ENCODE data around the gene NAV3.

Gene NAV3

GRCh38 chr12:77845831-77846230 lies 15.1 kb downstream of the NAV3 start:
- DNase-seq: no peak

GRCh38 chr12:77847060-77847541 lies 16.4 kb downstream of the NAV3 start:
- peak; percentile 42 for DNase-seq

- DNase-seq: peak; percentile 18
Observed at GRCh38 chr12:77847680-77848431, 17.2 kb downstream of the NAV3 start.

GRCh38 chr12:77850129-77850528 lies 19.4 kb downstream of the NAV3 start:
- no peak for DNase-seq

GRCh38 chr12:77850698-77851097 lies 20.0 kb downstream of the NAV3 start:
- DNase-seq: no peak

- DNase-seq: no peak
Observed at GRCh38 chr12:77855548-77855947, 24.9 kb downstream of the NAV3 start.

- DNase-seq: no peak
Observed at GRCh38 chr12:77861317-77861716, 30.6 kb downstream of the NAV3 start.

- no peak for DNase-seq
Observed at GRCh38 chr12:77865178-77865577, 34.5 kb downstream of the NAV3 start.

- DNase-seq: no peak
Observed at GRCh38 chr12:77878901-77879300, 48.2 kb downstream of the NAV3 start.

GRCh38 chr12:77882709-77883108 lies 52.0 kb downstream of the NAV3 start:
- DNase-seq: no peak

- no peak for DNase-seq
Observed at GRCh38 chr12:77888611-77889010, 57.9 kb downstream of the NAV3 start.

GRCh38 chr12:77891518-77892147 lies 60.9 kb downstream of the NAV3 start:
- DNase-seq: no peak

GRCh38 chr12:77893918-77894317 lies 63.2 kb downstream of the NAV3 start:
- DNase-seq: peak; percentile 48

- no peak for DNase-seq
Observed at GRCh38 chr12:77894556-77894955, 63.9 kb downstream of the NAV3 start.

- no peak for DNase-seq
Observed at GRCh38 chr12:77895699-77896098, 65.0 kb downstream of the NAV3 start.

- DNase-seq: no peak
Observed at GRCh38 chr12:77907936-77908335, 77.2 kb downstream of the NAV3 start.

GRCh38 chr12:77914081-77914488 lies 83.4 kb downstream of the NAV3 start:
- no peak for DNase-seq

GRCh38 chr12:77915071-77915600 lies 84.4 kb downstream of the NAV3 start:
- no peak for DNase-seq

GRCh38 chr12:77916276-77916675 lies 85.6 kb downstream of the NAV3 start:
- DNase-seq: no peak

- DNase-seq: no peak
Observed at GRCh38 chr12:77918046-77918445, 87.4 kb downstream of the NAV3 start.

- no peak for DNase-seq
Observed at GRCh38 chr12:77919450-77919849, 88.8 kb downstream of the NAV3 start.

- no peak for DNase-seq
Observed at GRCh38 chr12:77923882-77924281, 93.2 kb downstream of the NAV3 start.

- DNase-seq: no peak
Observed at GRCh38 chr12:77924703-77925102, 94.0 kb downstream of the NAV3 start.

- peak; percentile 84 for DNase-seq
Observed at GRCh38 chr12:77925536-77926108, 94.9 kb downstream of the NAV3 start.
